IMR-90 (cell line): Measurements from ENCODE around the gene AGO3. TPM values are rescaled to one million over a fixed set of nuclear protein-coding genes. Genes with fewer than 3 reads are reported as not detected.

Experiments
- ATAC-seq: fragments of 200-7000 bp; cut with Tn5 transposase; 2 replicates; pipeline ENCODE4 v1.9.1; 2020; ENCODE audit warnings: low read depth, mild to moderate bottlenecking, moderate library complexity
- BruUV-seq: library from RNA; stranded (reverse); fragments of 400-500 nt; replicated peaks from 2 replicates; lab custom pipeline; 2021; lab: Mats Ljungman, UMichigan
- CTCF ChIA-PET: fragments of 300-600 bp; formaldehyde crosslinking; extraction: SDS; loops from one replicate; lab custom pipeline; 2021; ENCODE audit warnings: antibody characterized with exemption; lab: Yijun Ruan, JAX
- POLR2A ChIA-PET: fragments of 300-600 bp; sonication (Branson Sonifier 250); formaldehyde crosslinking; loops from one replicate; lab custom pipeline; 2022; ENCODE audit warnings: antibody characterized with exemption; ENCODE audit not compliant: unreplicated experiment; lab: Charles Lee
- DNase-seq: peaks from one replicate; pipeline ENCODE4 v3.0.0; 2013
- H2AFZ ChIP-seq: replicated peaks from 2 replicates; pipeline ENCODE3; 2013; ENCODE audit warnings: low read length, mild to moderate bottlenecking; ENCODE audit not compliant: poor library complexity
- H2AK5ac ChIP-seq: 2 replicates; pipeline ENCODE4 v1.6.1; 2013; ENCODE audit warnings: low read depth, low read length, inconsistent platforms
- H2AK9ac ChIP-seq: replicated peaks from 2 replicates; pipeline ENCODE3; 2013; ENCODE audit warnings: mild to moderate bottlenecking, low read depth, low read length, moderate library complexity; ENCODE audit not compliant: poor library complexity
- H2BK120ac ChIP-seq: 2 replicates; pipeline ENCODE4 v1.6.1; 2013; ENCODE audit warnings: low read depth, low read length, inconsistent platforms
- H2BK15ac ChIP-seq: 3 replicates; pipeline ENCODE4 v1.6.1; 2013; ENCODE audit warnings: low read depth, low read length, inconsistent platforms
- H2BK20ac ChIP-seq: 2 replicates; pipeline ENCODE4 v1.6.1; 2013; ENCODE audit warnings: low read depth, mild to moderate bottlenecking, inconsistent platforms, low read length, moderate library complexity
- H2BK5ac ChIP-seq: 2 replicates; pipeline ENCODE4 v1.6.1; 2013; ENCODE audit warnings: mild to moderate bottlenecking, low read depth, low read length, inconsistent platforms; ENCODE audit not compliant: poor library complexity, severe bottlenecking
- H3K14ac ChIP-seq: replicated peaks from 2 replicates; pipeline ENCODE4 v1.6.1; 2013; ENCODE audit warnings: low read depth, low read length, inconsistent platforms
- H3K18ac ChIP-seq: 2 replicates; pipeline ENCODE4 v1.6.1; 2013; ENCODE audit warnings: low read depth, low read length, control low read depth
- H3K23ac ChIP-seq: 2 replicates; pipeline ENCODE4 v1.6.1; 2013; ENCODE audit warnings: low read depth, low read length, inconsistent platforms
- H3K27ac ChIP-seq: 2 replicates; pipeline ENCODE4 v1.5.1; 2013; ENCODE audit warnings: mild to moderate bottlenecking, control low read depth, low read length; ENCODE audit not compliant: insufficient read depth
- H3K27me3 ChIP-seq: 2 replicates; pipeline ENCODE4 v1.6.1; 2013; ENCODE audit warnings: low read length; ENCODE audit not compliant: control insufficient read depth, insufficient read depth
- H3K36me3 ChIP-seq: 2 replicates; pipeline ENCODE4 v1.6.1; 2013; ENCODE audit warnings: low read length, mixed read lengths; ENCODE audit not compliant: control insufficient read depth, insufficient read depth
- H3K4ac ChIP-seq: 2 replicates; pipeline ENCODE4 v1.6.1; 2013; ENCODE audit warnings: low read depth, low read length, inconsistent platforms
- H3K4me1 ChIP-seq: 2 replicates; pipeline ENCODE4 v1.6.1; 2013; ENCODE audit warnings: low read length, mixed read lengths; ENCODE audit not compliant: control insufficient read depth, insufficient read depth
- H3K4me2 ChIP-seq: 2 replicates; pipeline ENCODE4 v1.6.1; 2013; ENCODE audit warnings: low read depth, mild to moderate bottlenecking, control low read depth, low read length, moderate library complexity
- H3K4me3 ChIP-seq: 2 replicates; pipeline ENCODE4 v1.5.1; 2013; ENCODE audit warnings: low read depth, mild to moderate bottlenecking, control low read depth, low read length, moderate library complexity; ENCODE audit not compliant: insufficient read depth
- H3K56ac ChIP-seq: 2 replicates; pipeline ENCODE4 v1.6.1; 2013; ENCODE audit warnings: low read length, inconsistent platforms; ENCODE audit not compliant: insufficient read depth; ENCODE audit errors: extremely low read depth
- H3K79me1 ChIP-seq, 2 experiments: 2 replicates each; pipeline ENCODE4 v1.6.1; 2013; ENCODE audit warnings: low read length in 2 of 2, inconsistent platforms in 1 of 2, low read depth in 1 of 2
- H3K9ac ChIP-seq: 2 replicates; pipeline ENCODE4 v1.6.1; 2013; ENCODE audit warnings: low read depth, low read length, control low read depth
- H3K9me1 ChIP-seq: 2 replicates; pipeline ENCODE4 v1.6.1; 2013; ENCODE audit warnings: low read length, inconsistent platforms; ENCODE audit not compliant: insufficient read depth
- H3K9me3 ChIP-seq: 2 replicates; pipeline ENCODE4 v1.6.1; 2013; ENCODE audit warnings: low read length; ENCODE audit not compliant: control insufficient read depth, insufficient read depth
- H4K20me1 ChIP-seq: 2 replicates; pipeline ENCODE4 v1.6.1; 2013; ENCODE audit warnings: low read length, inconsistent platforms; ENCODE audit not compliant: insufficient read depth
- H4K5ac ChIP-seq: 2 replicates; pipeline ENCODE4 v1.6.1; 2013; ENCODE audit warnings: mild to moderate bottlenecking, low read depth, low read length, control low read depth
- H4K8ac ChIP-seq, 2 experiments: 2 replicates each; pipeline ENCODE4 v1.6.1; 2013; ENCODE audit warnings: low read depth in 2 of 2, low read length in 2 of 2, control low read depth in 1 of 2, inconsistent platforms in 1 of 2
- H4K91ac ChIP-seq: 2 replicates; pipeline ENCODE4 v1.6.1; 2013; ENCODE audit warnings: low read depth, low read length, inconsistent platforms; ENCODE audit not compliant: insufficient read depth
- BHLHE40 ChIP-seq: fragments of 150-350 bp; IDR thresholded peaks from 2 replicates; pipeline ENCODE4 v1.6.1; 2016; ENCODE audit warnings: mild to moderate bottlenecking, low read depth, low read length
- CEBPB ChIP-seq: IDR thresholded peaks from 2 replicates; pipeline ENCODE4 v1.6.1; 2012; ENCODE audit warnings: low read depth, low read length, improper control_type of control experiment
- FOS ChIP-seq: fragments of 150-350 bp; IDR thresholded peaks from 2 replicates; pipeline ENCODE4 v1.6.1; 2016; ENCODE audit warnings: low read depth, low read length
- MAFK ChIP-seq: IDR thresholded peaks from 2 replicates; pipeline ENCODE4 v1.6.1; 2012; ENCODE audit warnings: low read depth, low read length, improper control_type of control experiment
- MXI1 ChIP-seq: IDR thresholded peaks from 2 replicates; pipeline ENCODE4 v1.6.1; 2012; ENCODE audit warnings: low read depth, mild to moderate bottlenecking, low read length, moderate library complexity, borderline replicate concordance
- POLR2A ChIP-seq: IDR thresholded peaks from 2 replicates; pipeline ENCODE4 v1.6.1; 2012; ENCODE audit warnings: mild to moderate bottlenecking, low read depth, low read length
- RAD21 ChIP-seq: IDR thresholded peaks from 2 replicates; pipeline ENCODE4 v1.6.1; 2012; ENCODE audit warnings: low read length, improper control_type of control experiment
- RCOR1 ChIP-seq: IDR thresholded peaks from 2 replicates; pipeline ENCODE4 v1.6.1; 2012; ENCODE audit warnings: mild to moderate bottlenecking, low read length, improper control_type of control experiment; ENCODE audit not compliant: insufficient replicate concordance
- RFX5 ChIP-seq: IDR thresholded peaks from 2 replicates; pipeline ENCODE4 v1.8.0; 2012; ENCODE audit warnings: low read depth, mild to moderate bottlenecking, low read length, moderate library complexity
- SMC3 ChIP-seq: fragments of 150-350 bp; IDR thresholded peaks from 2 replicates; pipeline ENCODE4 v1.6.1; 2016; ENCODE audit warnings: low read depth, mild to moderate bottlenecking, antibody characterized with exemption, low read length, moderate library complexity
- WGBS, 2 experiments: methylation state at CpG; one replicate each; pipeline versions ENCODE4 v1.1.5 to v1.1.7; 2013; ENCODE audit warnings: missing lambda C conversion rate in 2 of 2; ENCODE audit not compliant: insufficient read length in 1 of 2; ENCODE audit errors: extremely low coverage in 2 of 2; 5-methylcytosine and 5-hydroxymethylcytosine counted together
- dilution Hi-C: fragments of 300-500 bp; cut with HindIII; formaldehyde crosslinking; loops from one replicate; pipeline ENCODE4 v1.14.3; 2018; ENCODE audit warnings: low sequenced_read_pairs; ENCODE audit not compliant: unreplicated experiment
- in situ Hi-C: fragments of 300-500 bp; cut with MboI; formaldehyde crosslinking; loops from 3 replicates; pipeline ENCODE4 v1.14.3; 2019; ENCODE audit warnings: low sequenced_read_pairs, inconsistent platforms, mixed read lengths
- intact Hi-C: fragments of 100-400 bp; cut with micrococcal nuclease; formaldehyde crosslinking; loops from 2 replicates; pipeline ENCODE4 v1.10.0; 2022
- polyA plus RNA-seq, 3 experiments: library from polyadenylated mRNA; depleted of rRNA; stranded (reverse); fragments of >200 nt; gene quantifications; 2 replicates each; pipeline ENCODE4 v1.2.3, GENCODE V29; 2012; ENCODE audit warnings: low replicate concordance in 1 of 3
- total RNA-seq: library from RNA; depleted of rRNA; stranded (reverse); fragments of >200 nt; gene quantifications from 2 replicates; pipeline ENCODE4 v1.2.3, GENCODE V29; 2012
- TF ChIP-seq, protein P1 (sequence below): fragments of 150-350 bp; IDR thresholded peaks from 2 replicates; pipeline ENCODE4 v1.6.1; 2016; ENCODE audit warnings: low read depth, mild to moderate bottlenecking, low read length, moderate library complexity, borderline replicate concordance
- TF ChIP-seq, protein P2 (sequence below): fragments of 150-350 bp; IDR thresholded peaks from 2 replicates; pipeline ENCODE4 v1.6.1; 2017; ENCODE audit warnings: mild to moderate bottlenecking, antibody characterized with exemption, low read length, low read depth
- TF ChIP-seq, protein P3 (sequence below): conservative IDR thresholded peaks from 2 replicates; pipeline ENCODE4 v1.5.1; 2012; ENCODE audit warnings: mild to moderate bottlenecking, low read depth, low read length, improper control_type of control experiment

The AGO3 gene
- total and polyA plus RNA-seq, 2 of the 4 experiments (the other 2 are of a cell fraction) = 8.9 to 25.6 TPM

DNA sequence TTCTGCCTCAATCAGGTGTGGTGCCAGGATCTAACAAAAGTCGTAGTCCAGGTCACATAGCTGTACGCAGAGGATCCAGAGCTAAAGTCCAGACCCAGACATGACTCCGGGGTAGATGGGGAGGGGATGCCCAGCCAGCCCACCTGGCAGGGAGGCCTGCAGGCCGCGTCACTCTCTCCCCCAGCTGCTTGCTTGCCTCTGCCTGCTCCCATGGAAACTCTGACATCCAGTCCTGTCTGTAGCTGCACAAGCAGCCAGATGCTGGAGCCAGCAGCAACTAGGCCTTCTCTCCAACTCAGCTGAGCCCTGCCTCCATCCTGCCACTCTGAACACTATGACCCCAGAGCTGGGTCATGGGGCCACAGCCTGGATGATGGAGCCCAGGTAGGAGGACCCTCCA, 186.0 kb downstream of the AGO3 start:
- dilution Hi-C loops (no loop called here), intact Hi-C loops (no loop called here), in situ Hi-C loops (loop anchor here (25.0 kb wide), 1 partner anchor 295 kb away; no protein-coding TSS in a partner anchor)
- no peak overlapping the region for H3K56ac ChIP-seq
- H2BK120ac ChIP-seq = no peak overlapping the region
- peaks cover 7% of the 10 kb centered on the region; the same call in 1 of the 2 replicates for H3K9me1 ChIP-seq
- no peak overlapping the region for H2BK15ac ChIP-seq
- no peaks in the 10 kb centered on the region for H3K9me3 ChIP-seq
- no peak overlapping the region for H2AK5ac ChIP-seq
- H3K27me3 ChIP-seq = no peaks in the 10 kb centered on the region
- H3K4me1 ChIP-seq = peaks cover 13% of the 10 kb centered on the region
- H2AFZ ChIP-seq = peak overlapping the region; percentile 27
- ATAC-seq (no peak), DNase-seq (no peak)
- no peak overlapping the region for H3K9ac ChIP-seq
- ChIA-PET CTCF (interaction anchor here (1.3 to 4.1 kb wide), 2 partner anchors 14 to 18 kb away, joined by 3 to 21 read pairs; no protein-coding TSS in a partner anchor), POLR2A (no interaction called here)
- TF ChIP-seq, protein P1, sequence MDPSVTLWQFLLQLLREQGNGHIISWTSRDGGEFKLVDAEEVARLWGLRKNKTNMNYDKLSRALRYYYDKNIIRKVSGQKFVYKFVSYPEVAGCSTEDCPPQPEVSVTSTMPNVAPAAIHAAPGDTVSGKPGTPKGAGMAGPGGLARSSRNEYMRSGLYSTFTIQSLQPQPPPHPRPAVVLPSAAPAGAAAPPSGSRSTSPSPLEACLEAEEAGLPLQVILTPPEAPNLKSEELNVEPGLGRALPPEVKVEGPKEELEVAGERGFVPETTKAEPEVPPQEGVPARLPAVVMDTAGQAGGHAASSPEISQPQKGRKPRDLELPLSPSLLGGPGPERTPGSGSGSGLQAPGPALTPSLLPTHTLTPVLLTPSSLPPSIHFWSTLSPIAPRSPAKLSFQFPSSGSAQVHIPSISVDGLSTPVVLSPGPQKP = no peak
- no peak for TF ChIP-seq CEBPB
- TF ChIP-seq FOS = no peak
- no peak for TF ChIP-seq SMC3
- TF ChIP-seq MXI1 = no peak
- TF ChIP-seq BHLHE40 = no peak
- TF ChIP-seq RCOR1 = no peak
- TF ChIP-seq POLR2A = no peak
- no peak for TF ChIP-seq RFX5
- no peak for TF ChIP-seq RAD21
- TF ChIP-seq, protein P2, sequence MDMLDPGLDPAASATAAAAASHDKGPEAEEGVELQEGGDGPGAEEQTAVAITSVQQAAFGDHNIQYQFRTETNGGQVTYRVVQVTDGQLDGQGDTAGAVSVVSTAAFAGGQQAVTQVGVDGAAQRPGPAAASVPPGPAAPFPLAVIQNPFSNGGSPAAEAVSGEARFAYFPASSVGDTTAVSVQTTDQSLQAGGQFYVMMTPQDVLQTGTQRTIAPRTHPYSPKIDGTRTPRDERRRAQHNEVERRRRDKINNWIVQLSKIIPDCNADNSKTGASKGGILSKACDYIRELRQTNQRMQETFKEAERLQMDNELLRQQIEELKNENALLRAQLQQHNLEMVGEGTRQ = no peak
- TF ChIP-seq, protein P3, sequence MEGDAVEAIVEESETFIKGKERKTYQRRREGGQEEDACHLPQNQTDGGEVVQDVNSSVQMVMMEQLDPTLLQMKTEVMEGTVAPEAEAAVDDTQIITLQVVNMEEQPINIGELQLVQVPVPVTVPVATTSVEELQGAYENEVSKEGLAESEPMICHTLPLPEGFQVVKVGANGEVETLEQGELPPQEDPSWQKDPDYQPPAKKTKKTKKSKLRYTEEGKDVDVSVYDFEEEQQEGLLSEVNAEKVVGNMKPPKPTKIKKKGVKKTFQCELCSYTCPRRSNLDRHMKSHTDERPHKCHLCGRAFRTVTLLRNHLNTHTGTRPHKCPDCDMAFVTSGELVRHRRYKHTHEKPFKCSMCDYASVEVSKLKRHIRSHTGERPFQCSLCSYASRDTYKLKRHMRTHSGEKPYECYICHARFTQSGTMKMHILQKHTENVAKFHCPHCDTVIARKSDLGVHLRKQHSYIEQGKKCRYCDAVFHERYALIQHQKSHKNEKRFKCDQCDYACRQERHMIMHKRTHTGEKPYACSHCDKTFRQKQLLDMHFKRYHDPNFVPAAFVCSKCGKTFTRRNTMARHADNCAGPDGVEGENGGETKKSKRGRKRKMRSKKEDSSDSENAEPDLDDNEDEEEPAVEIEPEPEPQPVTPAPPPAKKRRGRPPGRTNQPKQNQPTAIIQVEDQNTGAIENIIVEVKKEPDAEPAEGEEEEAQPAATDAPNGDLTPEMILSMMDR = no peak
- no peak for TF ChIP-seq MAFK
- no TSS peak for BruUV-seq
- no peaks in the 10 kb centered on the region for H3K36me3 ChIP-seq
- H2BK20ac ChIP-seq = no peak overlapping the region
- H2AK9ac ChIP-seq = no peak overlapping the region
- no peak overlapping the region for H3K18ac ChIP-seq
- peak overlapping the region; percentile 20 for H4K91ac ChIP-seq
- no peak overlapping the region for H3K27ac ChIP-seq
- no peak overlapping the region for H3K14ac ChIP-seq
- H2BK5ac ChIP-seq = no peak overlapping the region
- H4K20me1 ChIP-seq = no peaks in the 10 kb centered on the region; the same call in 1 of the 2 replicates
- no peak overlapping the region for H3K4me3 ChIP-seq
- H3K4ac ChIP-seq = no peak overlapping the region
- H3K79me1 ChIP-seq = no peaks in the 10 kb centered on the region
- H4K8ac ChIP-seq = no peak overlapping the region
- no peak overlapping the region for H3K23ac ChIP-seq
- 86% methylated on average over 2 of the region's 5 CpGs; no CpG with 5 or more reads in 1 of the 2 experiments for WGBS, 2 experiments
- no peak overlapping the region for H3K4me2 ChIP-seq
- H4K5ac ChIP-seq = no peak overlapping the region
